UCSD-AML1 (cell line): ENCODE results near the gene CEACAM16.

Source experiments
- DNase-seq: peaks from one replicate; lab custom pipeline; 2025; ENCODE audit not compliant: unreplicated experiment; lab: John Stamatoyannopoulos, UW

CEACAM16 gene

DNA sequence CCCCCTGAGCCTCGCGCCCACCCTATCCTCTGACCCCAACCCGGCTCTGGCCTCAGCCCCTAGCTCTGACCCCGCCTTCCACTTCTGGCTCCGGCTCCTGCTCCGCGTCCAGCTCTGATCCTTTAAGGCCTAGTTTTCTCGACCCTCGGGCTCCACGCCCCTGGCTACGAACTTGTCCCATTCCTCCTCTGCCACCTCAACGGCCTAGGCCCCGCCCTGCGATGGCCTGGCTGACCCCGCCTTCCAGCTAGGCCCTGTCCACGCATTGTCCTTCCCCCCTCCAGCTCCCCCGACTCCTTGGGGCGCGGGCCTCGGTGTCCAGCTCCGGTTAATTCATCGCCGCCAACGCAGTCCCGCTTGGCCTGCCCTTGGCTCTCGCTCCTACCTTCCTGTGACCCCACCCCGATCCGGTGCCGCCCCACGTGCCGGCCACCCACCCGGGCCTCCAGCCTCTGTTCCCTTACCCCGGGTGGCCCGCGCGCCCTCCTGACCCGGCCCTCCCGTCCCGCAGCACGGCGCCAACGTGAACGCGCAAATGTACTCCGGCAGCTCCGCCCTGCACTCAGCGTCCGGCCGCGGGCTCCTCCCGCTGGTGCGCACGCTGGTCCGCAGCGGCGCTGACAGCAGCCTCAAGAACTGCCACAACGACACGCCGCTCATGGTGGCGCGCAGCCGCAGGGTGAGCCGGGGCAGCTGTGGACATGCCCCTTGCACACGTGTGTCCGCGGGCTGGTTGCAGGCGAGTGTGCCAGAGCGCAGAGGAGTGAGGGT lies 59.0 kb downstream of the CEACAM16 start:
- DNase-seq, result no peak

DNA sequence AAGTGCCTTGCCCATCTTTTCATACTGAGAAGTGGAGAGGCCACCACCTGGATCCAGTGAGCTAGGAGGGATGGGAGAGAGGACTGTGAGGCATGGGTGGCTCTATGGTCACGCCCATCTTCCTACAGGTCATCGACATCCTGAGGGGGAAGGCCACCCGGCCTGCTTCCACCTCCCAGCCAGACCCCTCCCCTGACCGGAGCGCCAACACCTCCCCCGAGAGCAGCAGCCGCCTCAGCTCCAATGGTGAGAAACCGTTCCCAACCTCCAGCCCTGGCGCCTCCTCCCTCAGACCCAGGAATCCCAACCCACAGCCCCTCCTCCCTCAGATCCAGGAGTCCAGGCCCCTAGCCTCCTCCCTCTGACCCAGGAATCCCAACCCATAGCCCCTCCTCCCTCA lies 59.6 kb downstream of the CEACAM16 start:
- DNase-seq, result no peak

DNA sequence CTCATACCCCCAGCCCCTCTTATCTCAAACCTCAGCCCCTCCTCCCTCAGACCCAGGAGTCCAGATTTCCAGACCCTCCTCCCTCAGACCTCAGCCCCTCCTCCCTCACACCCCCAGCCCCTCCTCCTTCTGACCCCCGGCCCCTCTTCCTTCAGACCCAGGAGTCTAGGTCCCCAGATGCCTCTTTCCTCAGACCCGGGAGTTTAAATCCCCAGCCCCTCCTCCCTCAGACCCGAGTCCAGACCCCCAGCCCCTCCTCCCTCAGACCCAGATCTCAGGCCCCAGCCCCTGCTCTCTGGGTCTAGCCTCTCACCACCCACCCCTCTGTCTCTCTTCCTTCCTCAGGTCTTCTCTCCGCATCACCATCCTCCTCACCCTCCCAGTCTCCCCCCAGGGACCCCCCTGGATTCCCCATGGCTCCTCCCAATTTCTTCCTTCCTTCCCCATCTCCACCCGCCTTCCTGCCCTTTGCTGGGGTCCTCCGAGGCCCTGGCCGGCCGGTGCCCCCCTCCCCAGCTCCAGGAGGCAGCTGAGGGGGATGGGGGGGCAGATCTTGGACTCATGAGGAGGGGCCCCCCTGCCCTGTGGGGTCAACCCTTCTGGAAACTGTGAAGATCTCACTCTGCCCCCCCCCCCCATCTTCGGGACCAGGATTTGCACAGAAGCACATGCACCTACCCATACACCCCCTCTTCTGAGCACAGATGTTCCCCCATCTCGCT lies 60.3 kb downstream of the CEACAM16 start:
- DNase-seq, result no peak
